DOHH2 (cell line): ENCODE data around the gene SELENON.

Source experiments
- CTCF ChIP-seq: fragments of 200-600 bp; sonication (generic); IDR thresholded peaks from one replicate; pipeline ENCODE4 v1.5.1; 2014; ENCODE audit warnings: antibody characterized with exemption, mild to moderate bottlenecking, low read depth, low read length; ENCODE audit not compliant: poor library complexity, severe bottlenecking
- EZH2phosphoT487 ChIP-seq: fragments of 200-600 bp; sonication (generic); IDR thresholded peaks from 2 replicates; pipeline ENCODE4 v1.6.1; 2017; ENCODE audit warnings: borderline replicate concordance, mild to moderate bottlenecking, antibody characterized with exemption, low read length, moderate library complexity, mixed read lengths

DNA sequence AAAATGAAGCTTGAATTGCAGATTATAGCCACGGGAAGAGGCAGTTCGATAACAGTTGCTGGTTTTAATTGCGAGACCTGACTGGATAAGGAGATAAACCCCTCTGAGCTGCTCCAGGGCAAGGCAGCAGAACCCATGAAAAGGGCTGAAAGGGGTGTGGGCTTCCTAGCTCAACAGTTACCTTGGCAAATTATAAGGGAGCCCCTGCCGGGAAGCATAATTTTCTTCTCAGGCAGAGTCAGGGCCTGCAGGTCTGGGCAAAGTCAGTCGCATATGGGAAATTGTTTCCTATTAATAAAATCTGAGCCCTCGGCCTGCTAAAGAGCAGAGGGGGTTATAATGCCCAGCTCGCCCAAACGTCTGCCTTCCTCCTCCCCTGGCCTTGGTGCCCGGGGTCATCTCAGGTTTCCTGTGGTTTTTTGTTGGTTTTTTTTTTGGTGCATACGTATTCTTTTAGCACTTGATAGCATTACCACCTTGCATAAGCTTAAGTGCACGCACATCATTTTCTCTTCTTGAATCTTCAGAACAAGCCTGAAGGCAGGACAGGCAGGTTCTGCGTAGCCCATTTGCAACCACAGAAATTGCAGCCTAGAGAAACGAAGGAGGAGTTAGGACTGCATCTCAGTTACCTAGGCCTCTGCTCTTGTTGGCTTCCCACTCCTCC is 33.9 kb upstream of the SELENON start:
- TF ChIP-seq CTCF (no peak), EZH2phosphoT487 (no peak)
